IMR-90 (cell line): ENCODE results near the gene MYCBP2. TPM values are rescaled to one million over a fixed set of nuclear protein-coding genes. Genes with fewer than 3 reads are reported as not detected.

Source experiments
- ATAC-seq: fragments of 200-7000 bp; cut with Tn5 transposase; 2 replicates; pipeline ENCODE4 v1.9.1; 2020; ENCODE audit warnings: low read depth, mild to moderate bottlenecking, moderate library complexity
- BruUV-seq: library from RNA; stranded (reverse); fragments of 400-500 nt; replicated peaks from 2 replicates; lab custom pipeline; 2021; lab: Mats Ljungman, UMichigan
- CTCF ChIA-PET: fragments of 300-600 bp; formaldehyde crosslinking; extraction: SDS; loops from one replicate; lab custom pipeline; 2021; ENCODE audit warnings: antibody characterized with exemption; lab: Yijun Ruan, JAX
- POLR2A ChIA-PET: fragments of 300-600 bp; sonication (Branson Sonifier 250); formaldehyde crosslinking; loops from one replicate; lab custom pipeline; 2022; ENCODE audit warnings: antibody characterized with exemption; ENCODE audit not compliant: unreplicated experiment; lab: Charles Lee
- DNase-seq: peaks from one replicate; pipeline ENCODE4 v3.0.0; 2013
- H2AFZ ChIP-seq: replicated peaks from 2 replicates; pipeline ENCODE3; 2013; ENCODE audit warnings: low read length, mild to moderate bottlenecking; ENCODE audit not compliant: poor library complexity
- H2AK5ac ChIP-seq: 2 replicates; pipeline ENCODE4 v1.6.1; 2013; ENCODE audit warnings: low read depth, low read length, inconsistent platforms
- H2AK9ac ChIP-seq: replicated peaks from 2 replicates; pipeline ENCODE3; 2013; ENCODE audit warnings: mild to moderate bottlenecking, low read depth, low read length, moderate library complexity; ENCODE audit not compliant: poor library complexity
- H2BK120ac ChIP-seq: 2 replicates; pipeline ENCODE4 v1.6.1; 2013; ENCODE audit warnings: low read depth, low read length, inconsistent platforms
- H2BK15ac ChIP-seq: 3 replicates; pipeline ENCODE4 v1.6.1; 2013; ENCODE audit warnings: low read depth, low read length, inconsistent platforms
- H2BK20ac ChIP-seq: 2 replicates; pipeline ENCODE4 v1.6.1; 2013; ENCODE audit warnings: low read depth, mild to moderate bottlenecking, inconsistent platforms, low read length, moderate library complexity
- H2BK5ac ChIP-seq: 2 replicates; pipeline ENCODE4 v1.6.1; 2013; ENCODE audit warnings: mild to moderate bottlenecking, low read depth, low read length, inconsistent platforms; ENCODE audit not compliant: poor library complexity, severe bottlenecking
- H3K14ac ChIP-seq: replicated peaks from 2 replicates; pipeline ENCODE4 v1.6.1; 2013; ENCODE audit warnings: low read depth, low read length, inconsistent platforms
- H3K18ac ChIP-seq: 2 replicates; pipeline ENCODE4 v1.6.1; 2013; ENCODE audit warnings: low read depth, low read length, control low read depth
- H3K23ac ChIP-seq: 2 replicates; pipeline ENCODE4 v1.6.1; 2013; ENCODE audit warnings: low read depth, low read length, inconsistent platforms
- H3K27ac ChIP-seq: 2 replicates; pipeline ENCODE4 v1.5.1; 2013; ENCODE audit warnings: mild to moderate bottlenecking, control low read depth, low read length; ENCODE audit not compliant: insufficient read depth
- H3K27me3 ChIP-seq: 2 replicates; pipeline ENCODE4 v1.6.1; 2013; ENCODE audit warnings: low read length; ENCODE audit not compliant: control insufficient read depth, insufficient read depth
- H3K36me3 ChIP-seq: 2 replicates; pipeline ENCODE4 v1.6.1; 2013; ENCODE audit warnings: low read length, mixed read lengths; ENCODE audit not compliant: control insufficient read depth, insufficient read depth
- H3K4ac ChIP-seq: 2 replicates; pipeline ENCODE4 v1.6.1; 2013; ENCODE audit warnings: low read depth, low read length, inconsistent platforms
- H3K4me1 ChIP-seq: 2 replicates; pipeline ENCODE4 v1.6.1; 2013; ENCODE audit warnings: low read length, mixed read lengths; ENCODE audit not compliant: control insufficient read depth, insufficient read depth
- H3K4me2 ChIP-seq: 2 replicates; pipeline ENCODE4 v1.6.1; 2013; ENCODE audit warnings: low read depth, mild to moderate bottlenecking, control low read depth, low read length, moderate library complexity
- H3K4me3 ChIP-seq: 2 replicates; pipeline ENCODE4 v1.5.1; 2013; ENCODE audit warnings: low read depth, mild to moderate bottlenecking, control low read depth, low read length, moderate library complexity; ENCODE audit not compliant: insufficient read depth
- H3K56ac ChIP-seq: 2 replicates; pipeline ENCODE4 v1.6.1; 2013; ENCODE audit warnings: low read length, inconsistent platforms; ENCODE audit not compliant: insufficient read depth; ENCODE audit errors: extremely low read depth
- H3K79me1 ChIP-seq, 2 experiments: 2 replicates each; pipeline ENCODE4 v1.6.1; 2013; ENCODE audit warnings: low read length in 2 of 2, inconsistent platforms in 1 of 2, low read depth in 1 of 2
- H3K9ac ChIP-seq: 2 replicates; pipeline ENCODE4 v1.6.1; 2013; ENCODE audit warnings: low read depth, low read length, control low read depth
- H3K9me1 ChIP-seq: 2 replicates; pipeline ENCODE4 v1.6.1; 2013; ENCODE audit warnings: low read length, inconsistent platforms; ENCODE audit not compliant: insufficient read depth
- H3K9me3 ChIP-seq: 2 replicates; pipeline ENCODE4 v1.6.1; 2013; ENCODE audit warnings: low read length; ENCODE audit not compliant: control insufficient read depth, insufficient read depth
- H4K20me1 ChIP-seq: 2 replicates; pipeline ENCODE4 v1.6.1; 2013; ENCODE audit warnings: low read length, inconsistent platforms; ENCODE audit not compliant: insufficient read depth
- H4K5ac ChIP-seq: 2 replicates; pipeline ENCODE4 v1.6.1; 2013; ENCODE audit warnings: mild to moderate bottlenecking, low read depth, low read length, control low read depth
- H4K8ac ChIP-seq, 2 experiments: 2 replicates each; pipeline ENCODE4 v1.6.1; 2013; ENCODE audit warnings: low read depth in 2 of 2, low read length in 2 of 2, control low read depth in 1 of 2, inconsistent platforms in 1 of 2
- H4K91ac ChIP-seq: 2 replicates; pipeline ENCODE4 v1.6.1; 2013; ENCODE audit warnings: low read depth, low read length, inconsistent platforms; ENCODE audit not compliant: insufficient read depth
- BHLHE40 ChIP-seq: fragments of 150-350 bp; IDR thresholded peaks from 2 replicates; pipeline ENCODE4 v1.6.1; 2016; ENCODE audit warnings: mild to moderate bottlenecking, low read depth, low read length
- CEBPB ChIP-seq: IDR thresholded peaks from 2 replicates; pipeline ENCODE4 v1.6.1; 2012; ENCODE audit warnings: low read depth, low read length, improper control_type of control experiment
- CHD1 ChIP-seq: IDR thresholded peaks from 2 replicates; pipeline ENCODE4 v1.6.1; 2012; ENCODE audit warnings: low read depth, low read length, improper control_type of control experiment
- CTCF ChIP-seq: conservative IDR thresholded peaks from 2 replicates; pipeline ENCODE4 v1.5.1; 2012; ENCODE audit warnings: mild to moderate bottlenecking, low read depth, low read length, improper control_type of control experiment
- ELK1 ChIP-seq: fragments of 150-350 bp; IDR thresholded peaks from 2 replicates; pipeline ENCODE4 v1.6.1; 2016; ENCODE audit warnings: low read depth, mild to moderate bottlenecking, low read length, moderate library complexity, borderline replicate concordance
- FOS ChIP-seq: fragments of 150-350 bp; IDR thresholded peaks from 2 replicates; pipeline ENCODE4 v1.6.1; 2016; ENCODE audit warnings: low read depth, low read length
- MAFK ChIP-seq: IDR thresholded peaks from 2 replicates; pipeline ENCODE4 v1.6.1; 2012; ENCODE audit warnings: low read depth, low read length, improper control_type of control experiment
- MAZ ChIP-seq: IDR thresholded peaks from 2 replicates; pipeline ENCODE4 v1.6.1; 2012; ENCODE audit warnings: low read depth, mild to moderate bottlenecking, low read length, improper control_type of control experiment, moderate library complexity, borderline replicate concordance
- MXI1 ChIP-seq: IDR thresholded peaks from 2 replicates; pipeline ENCODE4 v1.6.1; 2012; ENCODE audit warnings: low read depth, mild to moderate bottlenecking, low read length, moderate library complexity, borderline replicate concordance
- NFE2L2 ChIP-seq: fragments of 150-350 bp; IDR thresholded peaks from 2 replicates; pipeline ENCODE4 v1.6.1; 2016; ENCODE audit warnings: low read depth, mild to moderate bottlenecking, low read length
- POLR2A ChIP-seq: IDR thresholded peaks from 2 replicates; pipeline ENCODE4 v1.6.1; 2012; ENCODE audit warnings: mild to moderate bottlenecking, low read depth, low read length
- RAD21 ChIP-seq: IDR thresholded peaks from 2 replicates; pipeline ENCODE4 v1.6.1; 2012; ENCODE audit warnings: low read length, improper control_type of control experiment
- RCOR1 ChIP-seq: IDR thresholded peaks from 2 replicates; pipeline ENCODE4 v1.6.1; 2012; ENCODE audit warnings: mild to moderate bottlenecking, low read length, improper control_type of control experiment; ENCODE audit not compliant: insufficient replicate concordance
- RFX5 ChIP-seq: IDR thresholded peaks from 2 replicates; pipeline ENCODE4 v1.8.0; 2012; ENCODE audit warnings: low read depth, mild to moderate bottlenecking, low read length, moderate library complexity
- SMC3 ChIP-seq: fragments of 150-350 bp; IDR thresholded peaks from 2 replicates; pipeline ENCODE4 v1.6.1; 2016; ENCODE audit warnings: low read depth, mild to moderate bottlenecking, antibody characterized with exemption, low read length, moderate library complexity
- USF2 ChIP-seq: fragments of 150-350 bp; IDR thresholded peaks from 2 replicates; pipeline ENCODE4 v1.6.1; 2017; ENCODE audit warnings: mild to moderate bottlenecking, antibody characterized with exemption, low read length, low read depth
- WGBS, 2 experiments: methylation state at CpG; one replicate each; pipeline versions ENCODE4 v1.1.5 to v1.1.7; 2013; ENCODE audit warnings: missing lambda C conversion rate in 2 of 2; ENCODE audit not compliant: insufficient read length in 1 of 2; ENCODE audit errors: extremely low coverage in 2 of 2; 5-methylcytosine and 5-hydroxymethylcytosine counted together
- dilution Hi-C: fragments of 300-500 bp; cut with HindIII; formaldehyde crosslinking; loops from one replicate; pipeline ENCODE4 v1.14.3; 2018; ENCODE audit warnings: low sequenced_read_pairs; ENCODE audit not compliant: unreplicated experiment
- in situ Hi-C: fragments of 300-500 bp; cut with MboI; formaldehyde crosslinking; loops from 3 replicates; pipeline ENCODE4 v1.14.3; 2019; ENCODE audit warnings: low sequenced_read_pairs, inconsistent platforms, mixed read lengths
- intact Hi-C: fragments of 100-400 bp; cut with micrococcal nuclease; formaldehyde crosslinking; loops from 2 replicates; pipeline ENCODE4 v1.10.0; 2022
- polyA plus RNA-seq, 3 experiments: library from polyadenylated mRNA; depleted of rRNA; stranded (reverse); fragments of >200 nt; gene quantifications; 2 replicates each; pipeline ENCODE4 v1.2.3, GENCODE V29; 2012; ENCODE audit warnings: low replicate concordance in 1 of 3
- total RNA-seq: library from RNA; depleted of rRNA; stranded (reverse); fragments of >200 nt; gene quantifications from 2 replicates; pipeline ENCODE4 v1.2.3, GENCODE V29; 2012

Gene MYCBP2
- total and polyA plus RNA-seq, 2 of the 4 experiments (the other 2 are of a cell fraction): 20.1 to 43.2 TPM

GRCh38 chr13:77177646-77178045 lies 149.2 kb downstream of the MYCBP2 start:
- no peak overlapping the region for H3K23ac ChIP-seq
- no peak overlapping the region for H3K27ac ChIP-seq
- H3K4me2 ChIP-seq: no peak overlapping the region
- no peak overlapping the region for H3K56ac ChIP-seq
- no peak overlapping the region for H4K91ac ChIP-seq
- peaks cover 31% of the 10 kb centered on the region for H3K36me3 ChIP-seq
- no peaks in the 10 kb centered on the region for H3K9me3 ChIP-seq
- peaks cover 8% of the 10 kb centered on the region for H3K9me1 ChIP-seq
- dilution Hi-C loops (no loop called here), intact Hi-C loops (loop anchor here (2.0 kb wide), 1 partner anchor 149 kb away; the partner anchor contains the start of gene MYCBP2), in situ Hi-C loops (no loop called here)
- no peak overlapping the region for H2AK9ac ChIP-seq
- no peak overlapping the region for H2BK120ac ChIP-seq
- no peak overlapping the region for H3K4ac ChIP-seq
- no peaks in the 10 kb centered on the region for H4K20me1 ChIP-seq
- H2BK20ac ChIP-seq: no peak overlapping the region
- WGBS, 2 experiments: no CpG with 5 or more reads among the region's 2 CpGs
- no peak overlapping the region for H4K5ac ChIP-seq
- H2BK5ac ChIP-seq: no peak overlapping the region
- no peak overlapping the region for H3K18ac ChIP-seq
- H3K79me1 ChIP-seq: peaks cover 0 to 3% of the 10 kb centered on the region in 2 experiments; a peak in 1 of 4 replicates
- no peak overlapping the region for H3K14ac ChIP-seq
- no peak for ATAC-seq
- no peak overlapping the region for H2BK15ac ChIP-seq
- no peak for TF ChIP-seq BHLHE40
- TF ChIP-seq RCOR1: no peak
- TF ChIP-seq CHD1: no peak
- no peak for TF ChIP-seq CTCF
- no peak for TF ChIP-seq MXI1
- TF ChIP-seq MAZ: no peak
- no peak for TF ChIP-seq RAD21
- no peak for TF ChIP-seq SMC3
- no peak for TF ChIP-seq POLR2A
- no peak for TF ChIP-seq MAFK
- TF ChIP-seq RFX5: no peak
- no peak for TF ChIP-seq NFE2L2
- TF ChIP-seq USF2: no peak
- TF ChIP-seq FOS: no peak
- TF ChIP-seq ELK1: no peak
- TF ChIP-seq CEBPB: no peak
- POLR2A ChIA-PET: interaction anchor here (0.6 kb wide), 1 partner anchor 791 kb away, joined by 5 read pairs; no protein-coding TSS in a partner anchor
- no peak overlapping the region for H2AK5ac ChIP-seq
- H3K9ac ChIP-seq: no peak overlapping the region
- no peak overlapping the region for H2AFZ ChIP-seq
- no peak overlapping the region for H3K4me3 ChIP-seq
- DNase-seq: no peak
- no peaks in the 10 kb centered on the region for H3K4me1 ChIP-seq
- no peaks in the 10 kb centered on the region for H3K27me3 ChIP-seq
- CTCF ChIA-PET: interaction anchor here (0.6 kb wide), 1 partner anchor 8 kb away, joined by 5 read pairs; no protein-coding TSS in a partner anchor
- no peak overlapping the region for H4K8ac ChIP-seq
- no TSS peak for BruUV-seq
